ENCODE measurements around the gene RAB43. TPM values are rescaled to one million over a fixed set of nuclear protein-coding genes. Genes with fewer than 3 reads are reported as not detected.
A peak's percentile ranks its signal among the peaks of the same experiment; 100 is the strongest.
"Not testable (repeated sequence)": the region's sequence is repeated elsewhere in the genome, so short reads cannot be mapped to it uniquely, and the experiment has no call there.

Gene RAB43
- 3.3 TPM for total RNA-seq
- long read RNA-seq, full-length matches to known transcripts = 2 of 6 reads
- long read RNA-seq, partial matches to known transcripts = 0 of 6 reads
- long read RNA-seq, other reads (novel, unspliced or antisense) = 4 of 6 reads

GRCh38 chr3:129121792-129122411 is at the start of gene RAB43:
TSS of gene RAB43 (minus strand) at chr3:129121804. CDS start at chr3:129121489, 315 bp downstream.
- DNase-seq (peak; percentile 92), ATAC-seq (peak; percentile 89)
- intact Hi-C loops (cut with micrococcal nuclease) = no loop called here

DNA sequence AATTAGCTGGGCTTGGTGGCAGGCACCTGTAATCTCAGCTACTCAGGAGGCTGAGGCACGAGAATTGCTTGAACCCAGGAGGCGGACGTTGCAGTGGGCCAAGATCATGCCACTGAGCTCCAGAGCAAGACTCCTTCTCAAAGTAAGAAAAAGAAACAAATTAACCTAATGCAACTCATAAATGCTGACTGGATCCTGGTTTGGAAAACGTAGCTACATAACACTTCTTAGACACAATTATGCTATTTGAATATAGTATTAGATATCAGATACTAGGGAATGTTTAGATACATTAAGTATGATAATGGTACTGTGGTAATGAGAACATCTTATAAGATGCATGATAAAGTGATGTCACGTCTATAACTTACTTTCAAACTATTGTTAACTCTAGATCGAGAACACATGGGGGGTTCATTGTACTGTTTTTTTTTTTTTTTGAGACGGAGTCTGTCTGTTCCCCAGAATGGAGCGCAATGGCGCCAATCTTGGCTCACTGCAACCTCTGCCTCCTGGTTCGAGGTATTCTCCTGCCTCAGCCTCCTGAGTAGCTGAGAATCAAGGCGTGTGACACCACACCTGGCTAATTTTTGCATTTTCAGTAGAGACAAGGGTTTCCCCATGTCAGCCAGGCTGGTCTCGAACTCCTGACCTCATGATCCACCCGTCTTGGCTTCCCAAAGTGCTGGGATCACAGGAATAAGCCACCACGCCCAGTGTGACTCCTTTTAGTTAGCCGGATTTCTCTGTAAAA is 45.2 kb upstream of the RAB43 start:
- no peak for ATAC-seq

GRCh38 chr3:129165594-129165993 is 44.0 kb upstream of the RAB43 start:
- intact Hi-C loops (cut with micrococcal nuclease); ATAC-seq; DNase-seq: not testable (repeated sequence)

More for the DNA sequence above, 45.2 kb upstream of the RAB43 start:
- intact Hi-C loops (cut with micrococcal nuclease) = no loop called here
- no peak for DNase-seq

DNA sequence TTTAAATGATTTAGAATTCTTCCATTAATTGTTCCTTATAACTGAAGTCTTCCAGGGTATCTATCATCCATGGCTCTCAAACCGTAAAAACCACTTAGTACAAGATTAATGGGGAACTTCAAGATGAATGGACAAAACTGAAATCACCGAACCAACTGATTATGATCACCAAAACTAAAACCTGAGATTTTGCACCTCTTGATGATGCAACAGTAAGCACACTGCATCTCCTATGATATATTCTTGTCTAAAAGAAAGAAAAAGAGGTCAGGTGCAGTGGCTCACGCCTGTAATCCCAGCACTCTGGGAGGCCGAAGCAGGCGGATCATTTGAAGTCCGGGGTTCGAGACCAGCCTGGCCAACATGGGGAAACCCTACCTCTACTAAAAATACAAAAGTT is 42.9 kb upstream of the RAB43 start:
- intact Hi-C loops (cut with micrococcal nuclease) = no loop called here
- DNase-seq = no peak
- ATAC-seq = no peak

DNA sequence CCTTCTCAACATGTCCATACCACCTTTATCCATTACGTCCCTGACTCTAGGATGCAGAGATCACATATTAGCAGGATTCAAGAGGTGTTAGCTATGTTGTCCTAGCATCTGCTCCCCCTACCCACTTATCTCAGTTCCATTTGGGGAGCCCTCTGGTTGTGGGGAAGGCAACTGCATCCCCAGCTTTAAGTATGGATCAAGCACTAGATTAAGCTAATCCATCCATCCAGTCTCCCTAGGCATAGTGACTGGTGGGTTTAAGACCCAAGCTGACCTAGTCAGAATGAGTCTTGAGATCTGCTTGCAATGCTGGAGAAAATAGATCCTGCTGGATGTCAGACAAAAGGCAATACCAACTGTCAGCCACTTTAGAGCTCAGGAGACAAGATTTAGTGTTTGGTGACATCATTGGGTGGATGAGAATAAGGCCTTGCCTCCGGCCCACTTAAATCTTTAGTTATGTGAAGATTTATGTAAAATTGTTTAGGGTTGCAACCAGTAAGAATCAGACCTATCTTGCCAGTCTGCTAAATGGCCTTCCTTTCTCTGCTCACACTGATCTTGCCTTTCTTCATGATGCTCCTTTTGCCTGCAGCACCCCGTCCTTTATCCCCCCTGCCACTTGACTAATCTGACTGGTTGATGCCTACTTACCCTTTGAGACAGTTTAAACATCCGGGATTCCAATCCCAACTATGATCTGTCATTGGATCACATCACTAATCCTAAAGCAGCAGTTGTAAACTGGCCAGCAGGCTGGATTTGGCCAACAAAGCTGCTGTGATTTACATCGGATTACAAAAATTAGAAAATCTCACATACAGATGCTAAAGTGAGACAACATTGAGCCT is 41.4 kb upstream of the RAB43 start:
- DNase-seq (no peak), ATAC-seq (no peak)
- intact Hi-C loops (cut with micrococcal nuclease) = no loop called here

DNA sequence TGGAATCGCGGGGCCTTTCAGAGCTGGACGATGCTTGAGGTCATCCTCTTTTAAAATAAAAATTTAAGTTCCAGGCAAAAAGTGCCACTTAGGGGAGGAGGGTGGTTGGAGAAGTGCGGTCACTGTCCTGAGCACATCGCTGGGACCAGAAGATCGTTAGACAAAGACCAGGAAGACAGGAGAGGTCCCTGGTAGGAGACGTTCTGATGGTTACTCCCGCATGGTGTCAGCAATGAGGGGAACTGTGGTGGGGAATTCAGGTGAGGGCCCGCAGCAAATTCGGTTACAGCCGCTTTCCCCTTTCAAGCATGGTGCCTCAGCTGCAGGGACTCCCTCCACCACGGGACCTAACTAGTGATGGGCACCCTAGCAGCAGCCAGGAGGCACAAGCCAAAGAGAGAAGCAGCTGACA is 40.3 kb upstream of the RAB43 start:
- DNase-seq = no peak
- peak; percentile 10 for ATAC-seq
- intact Hi-C loops (cut with micrococcal nuclease) = no loop called here

DNA sequence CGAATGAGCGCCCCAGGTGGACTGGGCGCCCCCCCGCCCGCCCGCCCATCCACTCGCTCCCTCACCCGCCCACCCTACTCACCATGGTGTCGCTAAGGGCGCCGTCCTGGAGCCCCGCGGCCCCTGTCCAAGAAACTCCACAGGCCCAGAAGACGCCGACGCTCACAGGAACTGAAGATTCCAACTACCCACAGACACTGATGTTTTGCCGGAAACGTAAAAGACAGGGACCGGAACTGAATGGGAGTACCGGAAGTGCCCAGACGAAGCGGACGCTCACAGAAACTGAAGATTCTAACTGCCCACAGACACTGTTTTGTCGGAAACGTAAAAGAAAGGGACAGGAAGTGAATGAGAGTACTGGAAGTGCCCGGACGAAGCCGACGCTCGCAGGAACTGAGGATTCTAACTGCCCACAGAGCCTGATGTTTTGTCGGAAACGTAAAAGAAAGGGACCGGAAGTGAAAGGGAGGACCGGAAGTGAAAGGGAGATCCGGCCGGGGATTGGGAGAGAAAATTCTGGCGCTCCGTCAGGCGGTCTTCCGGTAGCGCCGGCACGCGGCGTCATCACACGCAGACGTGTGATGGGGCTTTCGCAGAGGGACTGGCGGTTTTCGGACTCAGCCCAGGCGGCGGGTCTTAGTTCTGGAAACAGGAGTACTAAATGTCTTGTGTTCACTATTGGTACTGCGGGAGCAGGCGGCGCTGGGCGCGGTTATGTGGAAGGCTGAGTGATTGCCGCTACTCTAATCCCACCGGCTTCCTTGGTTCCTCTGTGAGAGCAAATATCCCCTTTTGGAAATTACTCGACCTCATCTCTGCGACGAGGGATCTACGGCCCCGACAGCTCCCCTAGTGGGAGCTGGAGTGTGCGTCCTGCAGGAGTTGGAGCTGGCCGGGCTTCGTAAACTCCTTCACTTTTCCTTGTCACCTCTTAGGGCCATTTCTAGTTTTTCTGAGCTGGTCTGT is 39.6 kb upstream of the RAB43 start, which contains the start of gene ISY1:
Gene ISY1 (minus strand): TSS at position 173 of the 969 bp plus-strand sequence. CDS start 88 bp downstream, at position 85.
- ATAC-seq = peak; percentile 93
- peak; percentile 91 for DNase-seq
- intact Hi-C loops (cut with micrococcal nuclease) = no loop called here

GRCh38 chr3:129144786-129145185 is 23.2 kb upstream of the RAB43 start:
- DNase-seq (no peak), ATAC-seq (no peak)
- intact Hi-C loops (cut with micrococcal nuclease) = no loop called here

- intact Hi-C loops (cut with micrococcal nuclease); ATAC-seq; DNase-seq: not testable (repeated sequence)
Measured at GRCh38 chr3:129141011-129141410, 19.4 kb upstream of the RAB43 start.

DNA sequence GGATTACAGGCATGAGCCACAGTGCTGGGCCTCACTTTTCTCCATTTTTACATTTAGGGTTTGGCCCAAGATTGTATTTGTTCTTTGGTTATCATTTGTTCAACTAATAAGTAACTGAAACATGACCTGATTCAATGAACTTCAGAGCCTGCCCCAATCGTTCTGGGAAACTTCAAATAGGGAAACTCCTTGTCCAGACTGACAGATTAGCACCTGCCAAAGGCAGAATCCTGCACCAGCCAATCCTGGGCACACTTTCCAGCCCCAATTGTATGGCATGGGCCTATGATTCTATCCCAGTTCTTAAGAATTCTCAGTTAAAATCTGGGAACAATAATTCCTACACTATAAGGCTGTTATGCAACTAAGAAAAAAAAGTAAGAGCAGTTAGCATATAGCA is 18.3 kb upstream of the RAB43 start:
- intact Hi-C loops (cut with micrococcal nuclease) = no loop called here
- no peak for ATAC-seq
- DNase-seq = no peak

DNA sequence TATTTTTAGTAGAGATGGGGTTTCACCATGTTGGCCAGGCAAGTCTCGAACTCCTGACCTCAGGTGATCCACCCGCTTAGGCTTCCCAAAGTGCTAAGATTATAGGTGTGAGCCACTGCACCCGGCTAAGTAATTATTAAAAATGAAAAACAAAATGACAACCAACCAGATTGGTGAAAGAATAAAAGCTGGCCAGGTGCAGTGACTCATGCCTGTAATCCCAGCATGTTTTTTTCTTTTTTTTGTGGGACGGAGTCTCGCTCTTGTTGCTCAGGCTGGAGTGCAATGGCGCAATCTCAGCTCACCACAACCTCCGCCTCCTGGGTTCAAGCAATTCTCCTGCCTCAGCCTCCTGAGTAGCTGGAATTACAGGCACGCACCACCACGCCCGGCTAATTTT is 14.7 kb upstream of the RAB43 start:
- DNase-seq; intact Hi-C loops (cut with micrococcal nuclease); ATAC-seq: not testable (repeated sequence)

GRCh38 chr3:129132097-129132866 is 10.7 kb upstream of the RAB43 start:
- peak; percentile 49 for ATAC-seq
- intact Hi-C loops (cut with micrococcal nuclease) = no loop called here
- no peak for DNase-seq

GRCh38 chr3:129131465-129132088 is 10.0 kb upstream of the RAB43 start:
- ATAC-seq (no peak), DNase-seq (no peak)
- intact Hi-C loops (cut with micrococcal nuclease) = no loop called here

DNA sequence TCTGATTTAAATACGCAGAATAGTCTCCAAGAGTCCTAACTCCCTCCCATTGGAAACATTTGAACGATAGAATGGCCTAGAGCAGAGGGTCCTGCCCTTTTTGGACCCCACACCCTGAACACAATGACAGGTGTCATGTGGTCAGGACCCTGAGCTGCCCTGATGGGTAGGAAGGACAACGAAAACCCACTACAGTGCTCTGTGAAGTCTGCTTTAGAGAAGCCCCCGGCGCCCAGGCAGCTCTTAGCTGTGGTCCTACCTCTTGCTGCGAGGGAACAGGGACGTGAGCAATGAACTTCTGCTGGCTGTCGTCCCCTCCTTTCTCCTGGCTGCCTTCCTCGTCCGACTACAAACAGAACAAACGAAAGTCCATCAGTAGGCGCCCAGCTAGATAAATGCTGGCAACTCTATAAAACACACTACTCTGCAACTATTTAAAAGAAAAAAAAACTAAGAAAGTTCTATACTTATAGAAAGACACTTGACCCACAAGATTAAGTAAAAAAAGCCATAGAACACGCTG is 8.7 kb upstream of the RAB43 start:
- no peak for DNase-seq
- ATAC-seq = no peak
- intact Hi-C loops (cut with micrococcal nuclease) = no loop called here

DNA sequence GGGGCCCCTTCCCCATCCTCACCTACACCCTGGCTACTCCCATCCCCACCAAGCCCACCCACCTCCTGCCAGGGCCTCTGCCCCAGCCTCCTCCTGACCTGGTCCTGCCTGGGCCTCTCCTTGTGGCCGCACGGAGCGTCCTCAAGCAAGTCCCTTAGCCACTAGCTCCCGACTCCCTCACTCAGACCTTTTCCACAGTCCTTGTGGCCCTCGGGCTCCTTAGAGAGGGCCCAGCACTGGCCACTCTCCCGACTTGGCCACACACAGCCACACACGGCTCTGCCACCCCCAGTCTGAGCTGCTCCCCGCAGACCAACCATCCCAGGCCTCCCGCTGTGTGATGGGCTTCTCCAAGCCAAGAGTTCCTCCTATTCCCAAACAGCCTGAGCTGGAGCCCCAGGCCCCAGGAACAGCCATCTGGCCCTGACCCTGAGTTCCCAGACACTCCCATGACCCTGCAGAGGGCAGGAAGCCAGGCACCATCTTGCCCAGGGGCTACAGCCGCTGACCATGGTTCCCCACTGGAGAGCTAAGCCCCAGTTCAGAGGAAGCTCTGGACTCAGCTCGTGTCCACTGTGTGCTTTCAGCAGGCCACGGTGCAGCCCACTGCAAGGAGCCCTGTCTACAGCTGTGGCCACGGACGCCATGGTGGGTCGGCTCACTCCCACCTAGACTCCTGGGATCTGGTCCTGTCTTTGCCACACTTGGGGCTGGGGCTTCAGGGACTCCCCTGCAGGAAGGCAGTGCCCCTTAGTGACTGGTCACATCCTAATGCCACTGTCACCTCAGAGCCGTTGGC is 7.0 kb upstream of the RAB43 start:
- ATAC-seq = no peak
- intact Hi-C loops (cut with micrococcal nuclease) = no loop called here

GRCh38 chr3:129126726-129127280 is 5.2 kb upstream of the RAB43 start:
- ATAC-seq (no peak), DNase-seq (no peak)
- intact Hi-C loops (cut with micrococcal nuclease) = no loop called here

More for the DNA sequence above, 7.0 kb upstream of the RAB43 start:
- no peak for DNase-seq
